HCT116 (cell line): ENCODE data around the gene MMS19. TPM values are rescaled to one million over a fixed set of nuclear protein-coding genes. Genes with fewer than 3 reads are reported as not detected.
A peak's percentile ranks its signal among the peaks of the same experiment; 100 is the strongest.

Experiments used
- ATAC-seq: fragments of 200-7000 bp; cut with Tn5 transposase; 2 replicates; pipeline ENCODE4 v1.9.1; 2020; ENCODE audit warnings: mild to moderate bottlenecking, moderate library complexity
- BruUV-seq: library from RNA; stranded (reverse); fragments of 400-500 nt; replicated peaks from 2 replicates; lab custom pipeline; 2021; lab: Mats Ljungman, UMichigan
- CTCF ChIA-PET: fragments of 300-600 bp; sonication (Branson Sonifier 250); formaldehyde crosslinking; loops from one replicate; lab custom pipeline; 2021; ENCODE audit warnings: antibody characterized with exemption; lab: Charles Lee
- POLR2A ChIA-PET: fragments of 300-600, 350-600 bp; sonication (Branson Sonifier 250); formaldehyde crosslinking; loops from one replicate; lab custom pipeline; 2021; ENCODE audit warnings: antibody characterized with exemption; lab: Charles Lee
- RAD21 ChIA-PET, 2 experiments: fragments of 300-600 bp; sonication (Branson Sonifier 250); formaldehyde crosslinking; loops; one replicate each; lab custom pipeline; 2023; ENCODE audit warnings: low total read pairs in 2 of 2; ENCODE audit not compliant: uncharacterized antibody in 2 of 2, unreplicated experiment in 2 of 2, low non-redundant PET in 1 of 2; lab: Charles Lee
- DNase-seq: peaks from one replicate; pipeline ENCODE4 v3.0.0-alpha.2; 2010; ENCODE audit warnings: low read depth, low spot score
- H2AFZ ChIP-seq: fragments of 200-600 bp; shearing (Covaris generic), sonication (generic); 2 replicates; pipeline ENCODE4 v1.6.1; 2017; ENCODE audit warnings: low read depth, mixed run types, mixed read lengths, antibody characterized with exemption, low read length; ENCODE audit not compliant: poor library complexity, severe bottlenecking
- H3K27ac ChIP-seq: 2 replicates; pipeline ENCODE4 v1.5.1; 2012; ENCODE audit warnings: low read depth, low read length
- H3K27me3 ChIP-seq: fragments of 200-600 bp; sonication (generic); 2 replicates; pipeline ENCODE4 v1.6.1; 2016; ENCODE audit warnings: mixed run types, low read length, mixed read lengths; ENCODE audit not compliant: insufficient read depth
- H3K36me3 ChIP-seq, 2 experiments: fragments of 200-500 bp in 1 of 2; fragments of 200-600 bp in 1 of 2; sonication (Bioruptor generic) in 1 of 2; sonication (generic) in 1 of 2; 2 replicates each; pipeline versions ENCODE4 v1.5.1 to v1.6.1; 2014 to 2016; ENCODE audit warnings: low read length in 2 of 2, inconsistent platforms in 1 of 2, mixed read lengths in 1 of 2, mixed run types in 1 of 2; ENCODE audit not compliant: insufficient read depth in 2 of 2, control insufficient read depth in 1 of 2
- H3K4me1 ChIP-seq, 2 experiments: fragments of 200-600 bp in 1 of 2; sonication (generic) in 1 of 2; 2 replicates each; pipeline versions ENCODE4 v1.5.1 to v1.6.1; 2012 to 2017; ENCODE audit warnings: low read length in 2 of 2, inconsistent platforms in 1 of 2, mild to moderate bottlenecking in 1 of 2, mixed read lengths in 1 of 2, mixed run types in 1 of 2, moderate library complexity in 1 of 2; ENCODE audit not compliant: insufficient read depth in 2 of 2, control insufficient read depth in 1 of 2
- H3K4me2 ChIP-seq: fragments of 200-600 bp; sonication (generic); 2 replicates; pipeline ENCODE4 v1.6.1; 2017; ENCODE audit warnings: mixed run types, low read length, mixed read lengths
- H3K4me3 ChIP-seq, 2 experiments: fragments of 200-600 bp in 1 of 2; sonication (generic) in 1 of 2; replicated peaks in 1 of 2; 2 replicates each; pipeline ENCODE4 v1.5.1; 2011 to 2016; ENCODE audit warnings: low read length in 2 of 2, control low read depth in 1 of 2, low read depth in 1 of 2, mild to moderate bottlenecking in 1 of 2, mixed read lengths in 1 of 2, mixed run types in 1 of 2
- H3K79me2 ChIP-seq: fragments of 200-600 bp; sonication (generic); 2 replicates; pipeline ENCODE4 v1.6.1; 2017; ENCODE audit warnings: mild to moderate bottlenecking, mixed run types, low read length, moderate library complexity, mixed read lengths; ENCODE audit not compliant: insufficient read depth
- H3K9ac ChIP-seq: fragments of 200-600 bp; sonication (generic); 2 replicates; pipeline ENCODE4 v1.6.1; 2016; ENCODE audit warnings: low read length, mixed read lengths
- H3K9me2 ChIP-seq: fragments of 200-600 bp; sonication (generic), shearing (Covaris generic); 2 replicates; pipeline ENCODE4 v1.6.1; 2017; ENCODE audit warnings: mixed run types, mild to moderate bottlenecking, moderate library complexity; ENCODE audit not compliant: insufficient read depth
- H3K9me3 ChIP-seq, 2 experiments: fragments of 200-500 bp in 1 of 2; fragments of 200-600 bp in 1 of 2; sonication (Bioruptor generic) in 1 of 2; sonication (generic) in 1 of 2; 2 replicates each; pipeline ENCODE4 v1.6.1; 2014 to 2017; ENCODE audit warnings: low read length in 2 of 2, mixed read lengths in 2 of 2, inconsistent platforms in 1 of 2, low read depth in 1 of 2, mild to moderate bottlenecking in 1 of 2, mixed run types in 1 of 2, moderate library complexity in 1 of 2; ENCODE audit not compliant: control insufficient read depth in 1 of 2, insufficient read depth in 1 of 2
- H4K20me1 ChIP-seq: fragments of 200-600 bp; sonication (generic), shearing (Covaris generic); 2 replicates; pipeline ENCODE4 v1.6.1; 2017; ENCODE audit warnings: mixed run types, mild to moderate bottlenecking, moderate library complexity; ENCODE audit not compliant: insufficient read depth
- CBX3 ChIP-seq: IDR thresholded peaks from 2 replicates; pipeline ENCODE4 v1.6.1; 2012; ENCODE audit warnings: low read depth
- CEBPB ChIP-seq: IDR thresholded peaks from 2 replicates; pipeline ENCODE4 v1.6.1; 2012; ENCODE audit warnings: low read depth
- EGR1 ChIP-seq: IDR thresholded peaks from 2 replicates; pipeline ENCODE4 v1.6.1; 2012; ENCODE audit warnings: low read depth
- ELF1 ChIP-seq: IDR thresholded peaks from 2 replicates; pipeline ENCODE4 v1.6.1; 2012; ENCODE audit warnings: low read depth, borderline replicate concordance
- EZH2 ChIP-seq: fragments of 200-600 bp; sonication (generic); IDR thresholded peaks from 2 replicates; pipeline ENCODE4 v1.6.1; 2017; ENCODE audit warnings: antibody characterized with exemption, mixed run types
- EZH2phosphoT487 ChIP-seq: fragments of 200-600 bp; IDR thresholded peaks from 2 replicates; pipeline ENCODE4 v1.6.1; 2018; ENCODE audit warnings: antibody characterized with exemption, borderline replicate concordance
- FOSL1 ChIP-seq: IDR thresholded peaks from 2 replicates; pipeline ENCODE4 v1.6.1; 2012; ENCODE audit warnings: low read depth
- RAD21 ChIP-seq: IDR thresholded peaks from 2 replicates; pipeline ENCODE4 v1.6.1; 2012; ENCODE audit warnings: low read depth, mild to moderate bottlenecking
- SIN3A ChIP-seq: IDR thresholded peaks from 2 replicates; pipeline ENCODE4 v1.6.1; 2012; ENCODE audit warnings: low read depth
- SRF ChIP-seq: IDR thresholded peaks from 2 replicates; pipeline ENCODE4 v1.6.1; 2012; ENCODE audit warnings: low read depth
- TCF7L2 ChIP-seq: IDR thresholded peaks from 2 replicates; pipeline ENCODE4 v1.7.0; 2011; ENCODE audit warnings: borderline replicate concordance, inconsistent platforms; ENCODE audit not compliant: insufficient read depth, insufficient read length; ENCODE audit errors: extremely low read depth
- intact Hi-C: fragments of 100-400 bp; cut with micrococcal nuclease; formaldehyde crosslinking; loops from 2 replicates; pipeline ENCODE4 v1.10.0; 2022
- total RNA-seq: library from RNA; stranded (reverse); gene quantifications from one replicate; pipeline ENCODE4 v1.2.1, GENCODE V29; 2021; ENCODE audit not compliant: unreplicated experiment
- TF ChIP-seq, protein P1 (sequence below), 3 experiments: fragments of 200-600 bp in 1 of 3; sonication (generic) in 1 of 3; IDR thresholded peaks in 2 of 3; conservative IDR thresholded peaks in 1 of 3; 2 replicates each; pipeline ENCODE4 v1.5.1; 2012 to 2017; ENCODE audit warnings: low read depth in 2 of 3, low read length in 2 of 3, antibody characterized with exemption in 1 of 3, borderline replicate concordance in 1 of 3, control low read depth in 1 of 3, mild to moderate bottlenecking in 1 of 3, mixed read lengths in 1 of 3, mixed run types in 1 of 3, moderate library complexity in 1 of 3; ENCODE audit not compliant: insufficient read depth in 1 of 3
- TF ChIP-seq, protein P2 (sequence below): IDR thresholded peaks from 2 replicates; pipeline ENCODE4 v1.6.1; 2012
- TF ChIP-seq, protein P3 (sequence below): IDR thresholded peaks from 2 replicates; pipeline ENCODE4 v1.6.1; 2011; ENCODE audit warnings: mild to moderate bottlenecking, low read length, moderate library complexity; ENCODE audit not compliant: insufficient replicate concordance; ENCODE audit errors: extremely low read depth

MMS19 gene
- total RNA-seq, 1 experiment from 2014 or later: 101 TPM

DNA sequence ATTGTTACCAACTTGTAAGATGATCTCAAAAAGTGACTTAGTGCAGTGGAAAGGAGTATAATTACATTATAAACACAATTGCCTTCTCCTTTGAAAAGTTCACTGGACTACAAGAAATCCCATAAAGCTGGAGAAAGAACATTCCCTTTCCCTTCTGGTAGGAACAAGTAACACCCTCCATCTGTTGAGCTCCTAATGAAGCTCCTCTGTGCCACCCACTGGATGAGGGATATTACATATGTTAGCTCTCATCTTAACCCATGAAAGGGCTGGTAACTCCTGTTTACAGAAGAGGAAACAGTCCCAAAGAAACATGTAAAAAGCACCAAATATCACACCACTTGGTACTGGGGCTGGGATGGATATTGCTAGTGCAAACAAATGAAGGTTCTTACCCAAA lies 64.2 kb downstream of the MMS19 start:
- Histone ChIP-seq H3K4me2 (no peak overlapping the region), H3K27ac (no peak overlapping the region), H3K79me2 (peaks cover 31% of the 10 kb centered on the region), H4K20me1 (peaks cover 14% of the 10 kb centered on the region; the same call in 1 of the 2 replicates), H3K4me3 (no peak overlapping the region), H3K9me3 (no peaks in the 10 kb centered on the region), H3K9ac (no peak overlapping the region), H3K36me3 (peaks cover 34 to 48% of the 10 kb centered on the region in 2 experiments), H3K9me2 (no peaks in the 10 kb centered on the region), H3K4me1 (no peaks in the 10 kb centered on the region; a peak in 2 of 4 replicates), H2AFZ (no peak overlapping the region), H3K27me3 (no peaks in the 10 kb centered on the region)
- TF ChIP-seq ELF1 (no peak), RAD21 (no peak), EZH2 (no peak), EZH2phosphoT487 (no peak), SRF (no peak), EGR1 (no peak), CBX3 (no peak), TCF7L2 (no peak), CEBPB (no peak), SIN3A (no peak), FOSL1 (no peak)
- TF ChIP-seq, protein P1, sequence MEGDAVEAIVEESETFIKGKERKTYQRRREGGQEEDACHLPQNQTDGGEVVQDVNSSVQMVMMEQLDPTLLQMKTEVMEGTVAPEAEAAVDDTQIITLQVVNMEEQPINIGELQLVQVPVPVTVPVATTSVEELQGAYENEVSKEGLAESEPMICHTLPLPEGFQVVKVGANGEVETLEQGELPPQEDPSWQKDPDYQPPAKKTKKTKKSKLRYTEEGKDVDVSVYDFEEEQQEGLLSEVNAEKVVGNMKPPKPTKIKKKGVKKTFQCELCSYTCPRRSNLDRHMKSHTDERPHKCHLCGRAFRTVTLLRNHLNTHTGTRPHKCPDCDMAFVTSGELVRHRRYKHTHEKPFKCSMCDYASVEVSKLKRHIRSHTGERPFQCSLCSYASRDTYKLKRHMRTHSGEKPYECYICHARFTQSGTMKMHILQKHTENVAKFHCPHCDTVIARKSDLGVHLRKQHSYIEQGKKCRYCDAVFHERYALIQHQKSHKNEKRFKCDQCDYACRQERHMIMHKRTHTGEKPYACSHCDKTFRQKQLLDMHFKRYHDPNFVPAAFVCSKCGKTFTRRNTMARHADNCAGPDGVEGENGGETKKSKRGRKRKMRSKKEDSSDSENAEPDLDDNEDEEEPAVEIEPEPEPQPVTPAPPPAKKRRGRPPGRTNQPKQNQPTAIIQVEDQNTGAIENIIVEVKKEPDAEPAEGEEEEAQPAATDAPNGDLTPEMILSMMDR (IDR thresholded peaks at IDR 0.05 in 2 of 3, conservative IDR thresholded peaks at IDR 0.05 in 1 of 3; ENCODE audit: borderline replicate concordance in 1 of 3, insufficient read depth in 1 of 3, low read depth in 2 of 3, low read length in 2 of 3): no peak
- TF ChIP-seq, protein P2, sequence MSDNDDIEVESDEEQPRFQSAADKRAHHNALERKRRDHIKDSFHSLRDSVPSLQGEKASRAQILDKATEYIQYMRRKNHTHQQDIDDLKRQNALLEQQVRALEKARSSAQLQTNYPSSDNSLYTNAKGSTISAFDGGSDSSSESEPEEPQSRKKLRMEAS: no peak
- TF ChIP-seq, protein P3, sequence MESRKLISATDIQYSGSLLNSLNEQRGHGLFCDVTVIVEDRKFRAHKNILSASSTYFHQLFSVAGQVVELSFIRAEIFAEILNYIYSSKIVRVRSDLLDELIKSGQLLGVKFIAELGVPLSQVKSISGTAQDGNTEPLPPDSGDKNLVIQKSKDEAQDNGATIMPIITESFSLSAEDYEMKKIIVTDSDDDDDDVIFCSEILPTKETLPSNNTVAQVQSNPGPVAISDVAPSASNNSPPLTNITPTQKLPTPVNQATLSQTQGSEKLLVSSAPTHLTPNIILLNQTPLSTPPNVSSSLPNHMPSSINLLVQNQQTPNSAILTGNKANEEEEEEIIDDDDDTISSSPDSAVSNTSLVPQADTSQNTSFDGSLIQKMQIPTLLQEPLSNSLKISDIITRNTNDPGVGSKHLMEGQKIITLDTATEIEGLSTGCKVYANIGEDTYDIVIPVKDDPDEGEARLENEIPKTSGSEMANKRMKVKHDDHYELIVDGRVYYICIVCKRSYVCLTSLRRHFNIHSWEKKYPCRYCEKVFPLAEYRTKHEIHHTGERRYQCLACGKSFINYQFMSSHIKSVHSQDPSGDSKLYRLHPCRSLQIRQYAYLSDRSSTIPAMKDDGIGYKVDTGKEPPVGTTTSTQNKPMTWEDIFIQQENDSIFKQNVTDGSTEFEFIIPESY: no peak
- ChIA-PET CTCF (no interaction called here), POLR2A (interaction anchor here (0.9 to 1.0 kb wide), 2 partner anchors 20 to 22 kb away, joined by 3 read pairs; no protein-coding TSS in a partner anchor), RAD21 (no interaction called here)
- intact Hi-C loops: no loop called here
- no peak for DNase-seq
- peak; percentile 65 for ATAC-seq
- no TSS peak for BruUV-seq
